HG03135 (cell line): ENCODE data around the gene ITIH1.

Experiments
- ATAC-seq: cut with Tn5 transposase; IDR thresholded peaks from one replicate; pipeline ENCODE4 v1.9.1; 2021; ENCODE audit warnings: mild to moderate bottlenecking, moderate library complexity; ENCODE audit not compliant: unreplicated experiment

The ITIH1 gene

GRCh38 chr3:52810923-52811322 lies 33.5 kb downstream of the ITIH1 start:
- ATAC-seq: no peak

DNA sequence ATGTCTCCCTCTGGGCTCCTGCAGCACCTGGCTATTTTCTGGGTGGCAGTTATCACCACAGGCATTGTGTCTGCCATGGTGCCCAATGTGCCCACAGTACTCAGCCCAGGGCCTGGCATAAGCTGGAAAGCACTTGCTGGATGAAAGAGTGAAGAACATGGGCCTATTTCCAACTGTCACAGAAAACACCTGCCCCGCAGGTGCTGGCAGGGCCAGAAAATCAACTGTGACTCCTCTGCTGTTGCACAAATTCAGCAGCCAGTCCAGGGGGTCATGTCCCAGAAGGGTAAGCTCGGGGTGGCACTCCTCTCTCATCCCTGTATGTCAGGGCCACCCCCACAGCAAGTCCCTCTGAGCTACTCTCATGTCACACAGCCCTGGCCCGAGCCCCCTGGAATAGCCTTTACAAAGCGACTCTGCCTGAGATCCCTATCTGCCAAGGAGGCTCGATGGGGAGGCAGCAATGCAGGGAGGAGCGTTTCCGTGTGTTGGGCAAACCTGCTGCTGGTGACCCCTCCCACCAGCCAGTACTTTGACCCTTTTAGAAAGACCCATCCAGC lies 34.1 kb downstream of the ITIH1 start:
- ATAC-seq: no peak

- no peak for ATAC-seq
Measured at GRCh38 chr3:52813810-52814209, 36.4 kb downstream of the ITIH1 start.

DNA sequence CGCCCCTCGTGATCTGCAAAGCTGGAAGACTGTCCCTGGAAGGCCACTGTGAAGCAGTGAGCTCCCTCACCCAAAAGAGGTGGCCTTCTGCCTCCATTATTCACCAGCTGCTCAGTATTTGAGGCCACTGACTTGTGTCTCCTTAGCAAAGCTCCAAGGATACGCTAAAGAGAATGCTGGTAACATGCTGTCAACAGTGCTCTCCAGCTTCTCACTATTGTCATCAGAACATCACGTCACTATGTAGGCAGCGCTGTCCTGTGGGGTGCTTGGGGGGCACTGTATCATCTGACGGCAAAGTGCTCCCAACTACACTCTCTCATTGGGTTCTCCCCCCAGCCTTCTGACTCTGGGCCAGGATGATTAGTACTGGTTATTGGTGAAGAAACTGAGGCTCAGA lies 38.8 kb downstream of the ITIH1 start:
- ATAC-seq: no peak

GRCh38 chr3:52816654-52817053 lies 39.3 kb downstream of the ITIH1 start:
- no peak for ATAC-seq

DNA sequence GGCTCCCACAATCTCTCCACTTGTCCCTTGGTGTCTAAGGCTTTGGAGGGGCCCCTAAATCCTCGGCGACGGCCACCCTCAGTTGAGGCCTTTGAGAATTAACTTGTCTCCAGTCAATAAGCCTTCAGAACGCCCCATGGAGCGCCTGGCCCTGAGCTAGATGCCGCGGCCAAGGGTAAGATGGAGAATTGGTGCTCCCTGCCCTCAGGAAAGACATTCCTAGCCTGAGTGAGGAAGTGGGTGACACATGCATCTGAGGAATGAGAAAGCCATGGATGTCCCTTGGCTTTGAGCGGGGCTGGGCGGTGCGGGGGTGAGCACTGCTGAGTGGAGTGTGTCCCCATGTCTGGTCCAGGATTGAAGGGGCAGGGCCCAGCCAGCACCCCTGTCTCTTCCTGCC lies 39.8 kb downstream of the ITIH1 start:
- no peak for ATAC-seq

GRCh38 chr3:52817860-52818259 lies 40.5 kb downstream of the ITIH1 start:
- no peak for ATAC-seq

DNA sequence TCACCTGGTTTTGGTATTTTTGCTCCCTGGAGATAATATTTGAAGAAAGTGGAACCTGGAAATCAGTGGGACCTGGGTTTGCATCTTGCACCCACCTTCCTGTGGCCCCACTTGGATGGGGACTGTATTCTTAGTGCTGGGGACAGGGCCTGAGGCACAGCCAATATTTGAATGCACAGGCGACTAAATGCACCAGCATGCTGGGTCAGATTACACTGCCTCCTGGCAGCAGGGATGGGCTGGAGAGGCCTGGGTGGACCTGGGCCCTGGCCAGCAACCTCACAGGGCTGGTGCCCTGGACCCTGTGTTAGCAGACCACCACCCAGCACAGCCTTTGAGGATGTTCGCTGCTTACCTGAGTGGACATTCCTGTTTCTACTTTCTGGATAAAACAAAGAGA lies 42.5 kb downstream of the ITIH1 start:
- ATAC-seq: no peak

GRCh38 chr3:52820736-52821135 lies 43.3 kb downstream of the ITIH1 start:
- no peak for ATAC-seq

GRCh38 chr3:52822363-52822762 lies 45.0 kb downstream of the ITIH1 start:
- no peak for ATAC-seq

DNA sequence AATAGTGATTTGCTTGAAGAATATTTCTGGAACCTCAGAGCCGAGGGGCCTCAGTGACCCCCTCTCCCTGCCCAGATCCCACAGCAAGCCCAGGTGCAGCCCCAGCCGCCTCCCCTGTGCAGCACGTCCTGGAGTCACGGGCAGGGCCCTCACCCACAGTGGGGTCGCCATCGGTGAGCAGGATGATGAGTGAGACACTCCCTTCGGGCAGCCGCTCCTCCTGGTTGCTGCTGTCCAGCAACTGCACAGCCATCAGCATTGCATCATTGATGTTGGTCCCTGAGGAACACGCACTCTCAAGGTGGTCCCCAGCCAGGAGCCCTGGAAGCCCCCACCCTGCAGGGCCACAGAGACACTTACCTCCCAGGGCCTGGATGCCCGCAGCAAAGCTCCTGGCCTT lies 46.6 kb downstream of the ITIH1 start:
- no peak for ATAC-seq

- ATAC-seq: no peak
Measured at GRCh38 chr3:52827441-52827840, 50.0 kb downstream of the ITIH1 start.

GRCh38 chr3:52827866-52828376 lies 50.5 kb downstream of the ITIH1 start:
- ATAC-seq: no peak

- ATAC-seq: no peak
Measured at GRCh38 chr3:52829482-52829881, 52.1 kb downstream of the ITIH1 start.

GRCh38 chr3:52829906-52830463 lies 52.6 kb downstream of the ITIH1 start:
- no peak for ATAC-seq

GRCh38 chr3:52830535-52831258 lies 53.3 kb downstream of the ITIH1 start, which contains the start of gene ITIH4:
Gene ITIH4, minus strand, starts transcription at chr3:52830672. Its CDS starts 30 bp downstream, at chr3:52830642.
- ATAC-seq: no peak

GRCh38 chr3:52831500-52832301 lies 54.3 kb downstream of the ITIH1 start:
- no peak for ATAC-seq

- no peak for ATAC-seq
Measured at GRCh38 chr3:52833202-52833601, 55.8 kb downstream of the ITIH1 start.

- ATAC-seq: no peak
Measured at GRCh38 chr3:52834871-52835501, 57.6 kb downstream of the ITIH1 start, which contains the start of gene MUSTN1. Gene MUSTN1, minus strand, starts transcription at chr3:52835019. Its CDS starts 71 bp downstream, at chr3:52834948.

- ATAC-seq: no peak
Measured at GRCh38 chr3:52835766-52836470, 58.5 kb downstream of the ITIH1 start.
